ENCODE data around the gene FOSB. TPM values are rescaled to one million over a fixed set of nuclear protein-coding genes. Genes with fewer than 3 reads are reported as not detected.

The FOSB gene
- total and polyA plus RNA-seq, 2 experiments from 2014 or later: 8.3 to 11.9 TPM

GRCh38 chr19:45511074-45511473 lies 43.3 kb downstream of the FOSB start:
- Histone ChIP-seq H2AFZ (no peak overlapping the region), H3K4me2 (ENCODE audit: unreplicated experiment) (no peak overlapping the region), H3K27ac (no peak overlapping the region), H3K4me3 (no peak overlapping the region), H3K9me2 (ENCODE audit: insufficient read depth) (no peaks in the 10 kb centered on the region), H3K27me3 (replicated peaks; ENCODE audit: insufficient read depth) (no peaks in the 10 kb centered on the region), H3F3A (ENCODE audit: insufficient read depth) (peaks cover under 1% of the 10 kb centered on the region), H3K9ac (no peak overlapping the region), H3K79me2 (ENCODE audit: insufficient read depth) (peaks cover 88% of the 10 kb centered on the region), H3K36me3 (ENCODE audit: low read depth) (no peaks in the 10 kb centered on the region), H3K4me1 (ENCODE audit: insufficient read depth) (peaks cover 7% of the 10 kb centered on the region; the same call in 1 of the 2 replicates), H3K9me3 (ENCODE audit: low read depth) (no peaks in the 10 kb centered on the region), H4K20me1 (ENCODE audit: insufficient read depth) (peaks cover 4% of the 10 kb centered on the region; the same call in 1 of the 2 replicates)
- in situ Hi-C loops (cut with MboI): no loop called here
- TF ChIP-seq EZH2 (IDR thresholded peaks at IDR 0.05; ENCODE audit: insufficient read depth, poor library complexity, severe bottlenecking): no peak
- TF ChIP-seq EZH2phosphoT487 (IDR thresholded peaks at IDR 0.05; ENCODE audit: insufficient read depth, low read depth): no peak
- DNase-seq: no peak
- 97 to 98% methylated on average over 5 of the region's 5 CpGs for WGBS, 2 experiments (ENCODE audit: low coverage in 1 of 2, low lambda C conversion rate in 2 of 2, missing lambda C conversion rate in 2 of 2)

- Histone ChIP-seq H3K4me3 (no peak overlapping the region), H3K9ac (no peak overlapping the region), H3K4me2 (ENCODE audit: unreplicated experiment) (no peak overlapping the region), H4K20me1 (ENCODE audit: insufficient read depth) (peaks cover 4% of the 10 kb centered on the region; the same call in 1 of the 2 replicates), H3K79me2 (ENCODE audit: insufficient read depth) (peaks cover 96% of the 10 kb centered on the region), H3K9me2 (ENCODE audit: insufficient read depth) (no peaks in the 10 kb centered on the region), H3F3A (ENCODE audit: insufficient read depth) (no peaks in the 10 kb centered on the region; the same call in 1 of the 2 replicates), H3K27ac (no peak overlapping the region), H3K36me3 (ENCODE audit: low read depth) (peaks cover 1% of the 10 kb centered on the region; the same call in 1 of the 2 replicates), H2AFZ (no peak overlapping the region), H3K4me1 (ENCODE audit: insufficient read depth) (peaks cover 6% of the 10 kb centered on the region; the same call in 1 of the 2 replicates), H3K9me3 (ENCODE audit: low read depth) (no peaks in the 10 kb centered on the region), H3K27me3 (replicated peaks; ENCODE audit: insufficient read depth) (no peaks in the 10 kb centered on the region)
- no peak for TF ChIP-seq EZH2 (IDR thresholded peaks at IDR 0.05; ENCODE audit: insufficient read depth, poor library complexity, severe bottlenecking)
- TF ChIP-seq EZH2phosphoT487 (IDR thresholded peaks at IDR 0.05; ENCODE audit: insufficient read depth, low read depth): no peak
- DNase-seq: no peak
- in situ Hi-C loops (cut with MboI): no loop called here
- WGBS, 2 experiments (ENCODE audit: low coverage in 1 of 2, low lambda C conversion rate in 2 of 2, missing lambda C conversion rate in 2 of 2): 90 to 94% methylated on average over 6 of the region's 6 CpGs
Observed at GRCh38 chr19:45512881-45513483, 45.2 kb downstream of the FOSB start.

GRCh38 chr19:45514376-45515051 lies 46.7 kb downstream of the FOSB start:
- Histone ChIP-seq H3K9me2 (ENCODE audit: insufficient read depth) (no peaks in the 10 kb centered on the region), H3F3A (ENCODE audit: insufficient read depth) (peaks cover 6% of the 10 kb centered on the region), H3K27me3 (replicated peaks; ENCODE audit: insufficient read depth) (no peaks in the 10 kb centered on the region), H3K9ac (no peak overlapping the region), H3K4me1 (ENCODE audit: insufficient read depth) (peaks cover 5% of the 10 kb centered on the region; the same call in 1 of the 2 replicates), H3K79me2 (ENCODE audit: insufficient read depth) (peaks cover 96% of the 10 kb centered on the region), H3K4me3 (no peak overlapping the region), H4K20me1 (ENCODE audit: insufficient read depth) (peaks cover 4% of the 10 kb centered on the region; the same call in 1 of the 2 replicates), H3K27ac (no peak overlapping the region), H2AFZ (no peak overlapping the region), H3K9me3 (ENCODE audit: low read depth) (no peaks in the 10 kb centered on the region), H3K4me2 (ENCODE audit: unreplicated experiment) (peak overlapping the region; percentile 21), H3K36me3 (ENCODE audit: low read depth) (peaks cover 7% of the 10 kb centered on the region; the same call in 1 of the 2 replicates)
- no peak for DNase-seq
- 74 to 75% methylated on average over 13 of the region's 13 CpGs for WGBS, 2 experiments (ENCODE audit: low coverage in 1 of 2, low lambda C conversion rate in 2 of 2, missing lambda C conversion rate in 2 of 2)
- TF ChIP-seq EZH2 (IDR thresholded peaks at IDR 0.05; ENCODE audit: insufficient read depth, poor library complexity, severe bottlenecking) (no peak), EZH2phosphoT487 (IDR thresholded peaks at IDR 0.05; ENCODE audit: insufficient read depth, low read depth) (no peak)
- in situ Hi-C loops (cut with MboI): no loop called here

- no peak overlapping the region for H3K9ac ChIP-seq
- TF ChIP-seq EZH2phosphoT487 (IDR thresholded peaks at IDR 0.05; ENCODE audit: insufficient read depth, low read depth): no peak
- TF ChIP-seq EZH2 (IDR thresholded peaks at IDR 0.05; ENCODE audit: insufficient read depth, poor library complexity, severe bottlenecking): no peak
- no peak for DNase-seq
- no peak overlapping the region for H3K4me2 ChIP-seq (ENCODE audit: unreplicated experiment)
- H3K36me3 ChIP-seq (ENCODE audit: low read depth): peaks cover 11% of the 10 kb centered on the region; the same call in 1 of the 2 replicates
- no peaks in the 10 kb centered on the region for H3K27me3 ChIP-seq (replicated peaks; ENCODE audit: insufficient read depth)
- peaks cover 4% of the 10 kb centered on the region; the same call in 1 of the 2 replicates for H4K20me1 ChIP-seq (ENCODE audit: insufficient read depth)
- peaks cover 6% of the 10 kb centered on the region; the same call in 1 of the 2 replicates for H3F3A ChIP-seq (ENCODE audit: insufficient read depth)
- in situ Hi-C loops (cut with MboI): no loop called here
- H2AFZ ChIP-seq: no peak overlapping the region
- H3K27ac ChIP-seq: no peak overlapping the region
- no peaks in the 10 kb centered on the region; the same call in 1 of the 2 replicates for H3K4me1 ChIP-seq (ENCODE audit: insufficient read depth)
- H3K79me2 ChIP-seq (ENCODE audit: insufficient read depth): peaks cover 94% of the 10 kb centered on the region
- no peaks in the 10 kb centered on the region for H3K9me3 ChIP-seq (ENCODE audit: low read depth)
- 86% methylated on average over 10 of the region's 10 CpGs for WGBS, 2 experiments (ENCODE audit: low coverage in 1 of 2, low lambda C conversion rate in 2 of 2, missing lambda C conversion rate in 2 of 2)
- no peaks in the 10 kb centered on the region for H3K9me2 ChIP-seq (ENCODE audit: insufficient read depth)
- no peak overlapping the region for H3K4me3 ChIP-seq
Observed at GRCh38 chr19:45515081-45515624, 47.4 kb downstream of the FOSB start.
